CD14-positive monocyte (primary cell): ENCODE results near the gene ABCG5. TPM values are rescaled to one million over a fixed set of nuclear protein-coding genes. Genes with fewer than 3 reads are reported as not detected.

Experiments used
- DNase-seq, 3 donors: peaks; one replicate each; pipeline ENCODE4 v3.0.0-alpha.2; 2011 to 2022
- H2AFZ ChIP-seq: 2 replicates; pipeline ENCODE4 v1.6.0; 2012; ENCODE audit warnings: mild to moderate bottlenecking, low read depth, low read length, inconsistent platforms; ENCODE audit not compliant: insufficient read depth, poor library complexity, severe bottlenecking
- H3K27ac ChIP-seq, 2 donors: 1 replicate in 1 of 2; 2 replicates in 1 of 2; pipeline ENCODE4 v1.5.1; 2012 to 2013; ENCODE audit warnings: low read length in 2 of 2, control low read depth in 1 of 2, inconsistent platforms in 1 of 2, low read depth in 1 of 2, mild to moderate bottlenecking in 1 of 2
- H3K27me3 ChIP-seq, 2 donors: one replicate each; pipeline versions ENCODE4 v1.6.0 to v1.6.1; 2011 to 2013; ENCODE audit warnings: low read length in 2 of 2; ENCODE audit not compliant: control insufficient read depth in 2 of 2, insufficient read depth in 2 of 2
- H3K36me3 ChIP-seq, 2 donors: replicated peaks in 1 of 2; 1 replicate in 1 of 2; 2 replicates in 1 of 2; pipeline versions ENCODE4 v1.5.1 to v1.6.1; 2012 to 2013; ENCODE audit warnings: low read length in 2 of 2, control low read depth in 1 of 2, inconsistent platforms in 1 of 2, mild to moderate bottlenecking in 1 of 2; ENCODE audit not compliant: insufficient read depth in 2 of 2, control insufficient read depth in 1 of 2
- H3K4me1 ChIP-seq, 2 donors: 1 replicate in 1 of 2; 2 replicates in 1 of 2; pipeline versions ENCODE4 v1.5.1 to v1.6.1; 2012 to 2013; ENCODE audit warnings: low read length in 2 of 2, control low read depth in 1 of 2, inconsistent platforms in 1 of 2, mild to moderate bottlenecking in 1 of 2, moderate library complexity in 1 of 2; ENCODE audit not compliant: insufficient read depth in 2 of 2, control insufficient read depth in 1 of 2
- H3K4me2 ChIP-seq: replicated peaks from 2 replicates; pipeline ENCODE3; 2012; ENCODE audit warnings: low read length, moderate library complexity, mild to moderate bottlenecking; ENCODE audit not compliant: poor library complexity, severe bottlenecking; ENCODE audit errors: extremely low read depth
- H3K4me3 ChIP-seq, 3 experiments: fragments of 200-600 bp in 1 of 3; sonication (generic) in 1 of 3; replicated peaks in 1 of 3; 1 replicate in 2 of 3; 2 replicates in 1 of 3; pipeline ENCODE4 v1.5.1; 2011 to 2013; ENCODE audit warnings: low read length in 3 of 3, mild to moderate bottlenecking in 3 of 3, control low read depth in 2 of 3, low read depth in 2 of 3, inconsistent platforms in 1 of 3, moderate library complexity in 1 of 3
- H3K79me2 ChIP-seq: 2 replicates; pipeline ENCODE4 v1.6.0; 2012; ENCODE audit warnings: mild to moderate bottlenecking, control low read depth, inconsistent platforms, low read length, moderate library complexity; ENCODE audit not compliant: insufficient read depth
- H3K9ac ChIP-seq: 2 replicates; pipeline ENCODE4 v1.6.0; 2017; ENCODE audit warnings: low read length, mild to moderate bottlenecking; ENCODE audit not compliant: insufficient read depth, poor library complexity, severe bottlenecking
- H3K9me3 ChIP-seq, 2 donors: replicated peaks in 1 of 2; 1 replicate in 1 of 2; 2 replicates in 1 of 2; pipeline versions ENCODE4 v1.5.1 to v1.6.1; 2012 to 2013; ENCODE audit warnings: low read length in 2 of 2, control low read depth in 1 of 2; ENCODE audit not compliant: control insufficient read depth in 1 of 2, insufficient read depth in 1 of 2
- H4K20me1 ChIP-seq: 2 replicates; pipeline ENCODE4 v1.6.0; 2012; ENCODE audit warnings: mild to moderate bottlenecking, low read length, control low read depth, moderate library complexity; ENCODE audit not compliant: insufficient read depth
- H3K27ac Mint-ChIP-seq, 7 donors: one replicate each; pipeline ENCODE4 v1.8.0; 2020; ENCODE audit warnings: mild to moderate bottlenecking in 7 of 7, mixed read lengths in 7 of 7, moderate library complexity in 6 of 7, inconsistent platforms in 2 of 7
- H3K27me3 Mint-ChIP-seq, 3 donors: one replicate each; pipeline ENCODE4 v1.8.0; 2021 to 2022; ENCODE audit warnings: low read depth in 3 of 3, mild to moderate bottlenecking in 3 of 3, mixed read lengths in 3 of 3, moderate library complexity in 3 of 3, inconsistent platforms in 1 of 3
- H3K36me3 Mint-ChIP-seq, 2 donors: one replicate each; pipeline ENCODE4 v1.8.0; 2020; ENCODE audit warnings: mixed read lengths in 2 of 2, inconsistent platforms in 1 of 2, mild to moderate bottlenecking in 1 of 2
- H3K4me1 Mint-ChIP-seq: one replicate; pipeline ENCODE4 v1.8.0; 2020; ENCODE audit warnings: mild to moderate bottlenecking, mixed read lengths
- H3K4me3 Mint-ChIP-seq, 2 donors: one replicate each; pipeline ENCODE4 v1.8.0; 2020; ENCODE audit warnings: mild to moderate bottlenecking in 2 of 2, mixed read lengths in 2 of 2, moderate library complexity in 1 of 2
- H3K9me3 Mint-ChIP-seq, 7 donors: one replicate each; pipeline ENCODE4 v1.8.0; 2020 to 2022; ENCODE audit warnings: mixed read lengths in 7 of 7, mild to moderate bottlenecking in 6 of 7, moderate library complexity in 6 of 7, inconsistent platforms in 2 of 7
- WGBS: methylation state at CpG from one replicate; pipeline ENCODE4 v1.1.5; 2013; ENCODE audit warnings: missing lambda C conversion rate; ENCODE audit not compliant: insufficient coverage; 5-methylcytosine and 5-hydroxymethylcytosine counted together
- intact Hi-C, 2 donors: fragments of 100-400 bp; cut with micrococcal nuclease; formaldehyde crosslinking; loops; one replicate each; pipeline versions ENCODE4 v1.15.0 to v1.15.1; 2023
- polyA plus RNA-seq, 3 donors: library from polyadenylated mRNA; depleted of rRNA in 1 of 3; unstranded in 2 of 3; stranded (reverse) in 1 of 3; fragments of 300-500 nt in 2 of 3; fragments of >200 nt in 1 of 3; fragmentation: Illumina TruSeq in 2 of 3; gene quantifications; 1 replicate in 2 of 3; 2 replicates in 1 of 3; pipeline ENCODE4 v1.2.3, GENCODE V29; 2012 to 2021
- TF ChIP-seq, protein P1 (sequence below): fragments of 200-600 bp; IDR thresholded peaks from one replicate; pipeline ENCODE4 v1.8.0; 2022; ENCODE audit warnings: antibody characterized with exemption, mild to moderate bottlenecking

The ABCG5 gene
- polyA plus RNA-seq, 3 donors, result not detected

DNA sequence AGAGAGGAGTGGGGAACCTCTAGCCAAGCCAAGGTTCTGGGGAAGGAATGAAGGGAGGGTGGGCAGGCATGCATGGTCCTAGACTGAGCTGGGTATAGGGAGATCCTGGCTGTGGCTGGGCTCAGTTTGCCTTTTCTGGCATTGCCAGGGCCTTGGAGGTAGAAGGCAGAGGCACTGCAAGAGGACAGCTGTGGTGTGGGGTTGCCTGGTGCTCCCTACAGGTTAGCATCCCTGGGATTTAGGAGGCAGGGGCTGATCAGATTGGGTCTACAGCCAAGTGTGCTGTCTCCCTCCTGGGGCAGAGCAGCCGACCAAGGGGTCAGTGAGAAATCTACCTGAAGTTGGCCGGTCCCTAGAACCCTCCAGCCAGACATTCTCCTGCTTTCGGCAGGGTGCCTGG, 16.0 kb upstream of the ABCG5 start:
- no peaks in the 10 kb centered on the region for H3K4me1 Mint-ChIP-seq
- DNase-seq, result no peak

DNA sequence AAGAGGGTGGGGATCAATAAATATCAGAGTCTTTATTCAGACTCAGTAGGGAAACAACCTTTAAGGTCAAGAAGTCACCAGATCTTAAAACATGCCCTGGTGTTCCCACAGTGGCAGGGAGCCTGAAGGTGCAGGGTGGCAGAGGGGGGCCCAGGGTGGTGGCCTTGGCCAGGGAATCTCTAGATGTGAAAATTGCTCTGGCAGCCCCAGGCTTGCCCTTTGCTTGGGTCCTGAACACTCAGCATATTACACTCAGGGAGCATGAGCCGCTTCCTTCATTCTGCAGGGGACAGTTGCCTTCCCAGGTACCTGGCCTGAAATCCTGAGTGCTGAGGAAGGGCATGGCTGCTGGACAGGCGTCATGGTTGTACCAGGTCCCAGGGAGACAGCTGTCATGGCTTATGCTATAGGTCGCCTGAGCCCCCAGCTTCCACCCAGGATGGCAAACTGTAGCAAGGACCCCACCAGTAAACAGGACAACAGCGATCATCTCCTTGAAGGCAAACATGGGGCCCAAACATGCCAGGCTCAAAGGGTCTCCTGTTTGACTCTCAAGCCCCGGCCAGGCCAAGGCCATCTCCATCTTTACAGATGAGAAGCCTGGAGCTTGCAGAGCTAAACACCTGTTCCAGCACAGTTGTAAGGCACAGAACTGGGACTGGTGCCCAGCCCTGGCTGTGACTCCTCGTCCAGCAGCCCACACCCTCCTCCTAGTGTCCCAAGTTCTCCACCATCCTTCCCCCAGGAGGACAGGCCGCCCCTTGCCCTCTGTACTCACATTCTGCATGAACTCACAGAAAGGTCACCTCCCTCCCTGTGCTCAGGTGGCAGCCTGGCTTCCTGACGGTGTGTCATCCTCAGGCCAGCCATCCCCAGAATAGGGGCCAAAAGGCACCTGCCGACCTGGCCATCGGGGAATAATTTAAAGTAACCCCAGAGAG, 14.8 kb upstream of the ABCG5 start:
- H3K36me3 Mint-ChIP-seq, result no peaks in the 10 kb centered on the region
- H3K27me3 Mint-ChIP-seq, result peaks cover 5 to 25% (median 6%) of the 10 kb centered on the region in 3 donors
- intact Hi-C loops, result no loop called here
- TF ChIP-seq, protein P1, sequence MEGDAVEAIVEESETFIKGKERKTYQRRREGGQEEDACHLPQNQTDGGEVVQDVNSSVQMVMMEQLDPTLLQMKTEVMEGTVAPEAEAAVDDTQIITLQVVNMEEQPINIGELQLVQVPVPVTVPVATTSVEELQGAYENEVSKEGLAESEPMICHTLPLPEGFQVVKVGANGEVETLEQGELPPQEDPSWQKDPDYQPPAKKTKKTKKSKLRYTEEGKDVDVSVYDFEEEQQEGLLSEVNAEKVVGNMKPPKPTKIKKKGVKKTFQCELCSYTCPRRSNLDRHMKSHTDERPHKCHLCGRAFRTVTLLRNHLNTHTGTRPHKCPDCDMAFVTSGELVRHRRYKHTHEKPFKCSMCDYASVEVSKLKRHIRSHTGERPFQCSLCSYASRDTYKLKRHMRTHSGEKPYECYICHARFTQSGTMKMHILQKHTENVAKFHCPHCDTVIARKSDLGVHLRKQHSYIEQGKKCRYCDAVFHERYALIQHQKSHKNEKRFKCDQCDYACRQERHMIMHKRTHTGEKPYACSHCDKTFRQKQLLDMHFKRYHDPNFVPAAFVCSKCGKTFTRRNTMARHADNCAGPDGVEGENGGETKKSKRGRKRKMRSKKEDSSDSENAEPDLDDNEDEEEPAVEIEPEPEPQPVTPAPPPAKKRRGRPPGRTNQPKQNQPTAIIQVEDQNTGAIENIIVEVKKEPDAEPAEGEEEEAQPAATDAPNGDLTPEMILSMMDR, result no peak
- no peaks in the 10 kb centered on the region for H3K4me1 Mint-ChIP-seq
- no peaks in the 10 kb centered on the region for H3K27me3 ChIP-seq
- H3K27ac Mint-ChIP-seq, result no peak overlapping the region
- no peaks in the 10 kb centered on the region for H3K9me3 ChIP-seq
- no peak overlapping the region for H3K4me3 Mint-ChIP-seq
- no peaks in the 10 kb centered on the region for H4K20me1 ChIP-seq
- H3K4me3 ChIP-seq, result no peak overlapping the region
- no peak overlapping the region for H3K27ac ChIP-seq
- H3K9ac ChIP-seq, result no peak overlapping the region
- no peak overlapping the region for H3K4me2 ChIP-seq
- no peak for DNase-seq
- no peak overlapping the region for H2AFZ ChIP-seq
- peaks cover 0 to 5% (median 0%) of the 10 kb centered on the region in 7 donors for H3K9me3 Mint-ChIP-seq
- no peaks in the 10 kb centered on the region for H3K79me2 ChIP-seq
- no peaks in the 10 kb centered on the region for H3K36me3 ChIP-seq
- 91% methylated on average over 8 of the region's 10 CpGs for WGBS
- no peaks in the 10 kb centered on the region for H3K4me1 ChIP-seq

More for the DNA sequence above, 16.0 kb upstream of the ABCG5 start:
- Histone ChIP-seq H3K4me2 (no peak overlapping the region), H3K9me3 (no peaks in the 10 kb centered on the region), H4K20me1 (no peaks in the 10 kb centered on the region), H3K36me3 (no peaks in the 10 kb centered on the region), H3K4me1 (no peaks in the 10 kb centered on the region), H2AFZ (no peak overlapping the region), H3K79me2 (no peaks in the 10 kb centered on the region), H3K27me3 (no peaks in the 10 kb centered on the region), H3K4me3 (no peak overlapping the region), H3K9ac (no peak overlapping the region), H3K27ac (no peak overlapping the region)
- 78% methylated on average over 3 of the region's 3 CpGs for WGBS
- H3K4me3 Mint-ChIP-seq, result no peak overlapping the region
- intact Hi-C loops, result no loop called here
- no peaks in the 10 kb centered on the region for H3K36me3 Mint-ChIP-seq
- H3K9me3 Mint-ChIP-seq, result peaks cover 0 to 5% (median 0%) of the 10 kb centered on the region in 7 donors
- H3K27me3 Mint-ChIP-seq, result peaks cover 3 to 28% (median 6%) of the 10 kb centered on the region in 3 donors
- H3K27ac Mint-ChIP-seq, result no peak overlapping the region
- TF ChIP-seq, protein P1, result no peak
